B cell (primary cell): Measurements from ENCODE around the gene DCHS1. TPM values are rescaled to one million over a fixed set of nuclear protein-coding genes. Genes with fewer than 3 reads are reported as not detected.

Experiments used
- polyA plus RNA-seq: library from polyadenylated mRNA; depleted of rRNA; stranded (reverse); fragments of >200 nt; gene quantifications from 2 replicates; pipeline ENCODE4 v1.2.3, GENCODE V29; 2012
- total RNA-seq, 2 donors: library from RNA; stranded (reverse); fragments of 120-200 nt in 1 of 2; gene quantifications; 1 replicate in 1 of 2; 2 replicates in 1 of 2; pipeline versions ENCODE4 v1.2.3 to v1.2.4, GENCODE V29; 2013 to 2022

Gene DCHS1
- total and polyA plus RNA-seq, 2 donors (not counting 1 experiment from before 2014, with no cell fraction given) = 0.31 to 0.84 TPM

Other genes starting within 250 kb of the DCHS1 start
- 31.4 and 32.5 TPM in 2 replicates for gene APBB1, start 236.7 kb downstream of the DCHS1 start, total RNA-seq
- 23.4 and 23.8 TPM in 2 replicates for gene APBB1, start 236.7 kb downstream of the DCHS1 start, polyA plus RNA-seq
- 1.1 and 2.4 TPM in 2 replicates for gene HPX, start 214.8 kb downstream of the DCHS1 start, total RNA-seq
- gene HPX, start 214.8 kb downstream of the DCHS1 start, polyA plus RNA-seq = 0.64 and 1.2 TPM in 2 replicates
- 16.0 and 20.1 TPM in 2 replicates for gene TRIM3, start 181.9 kb downstream of the DCHS1 start, total RNA-seq
- gene TRIM3, start 181.9 kb downstream of the DCHS1 start, polyA plus RNA-seq = 11.4 and 17.8 TPM in 2 replicates
- gene ARFIP2, start 174.5 kb downstream of the DCHS1 start, total RNA-seq = 46.8 and 47.5 TPM in 2 replicates
- 54.5 and 88.1 TPM in 2 replicates for gene ARFIP2, start 174.5 kb downstream of the DCHS1 start, polyA plus RNA-seq
- gene TIMM10B, start 174.3 kb downstream of the DCHS1 start, total RNA-seq = 62.1 and 63.7 TPM in 2 replicates
- gene TIMM10B, start 174.3 kb downstream of the DCHS1 start, polyA plus RNA-seq = 42.9 and 48.5 TPM in 2 replicates
- gene DNHD1, start 158.5 kb downstream of the DCHS1 start, total RNA-seq = 58.2 and 59.6 TPM in 2 replicates
- gene DNHD1, start 158.5 kb downstream of the DCHS1 start, polyA plus RNA-seq = 53.9 and 58.0 TPM in 2 replicates
- gene RRP8, start 52.2 kb downstream of the DCHS1 start, total RNA-seq = 29.4 and 29.5 TPM in 2 replicates
- gene RRP8, start 52.2 kb downstream of the DCHS1 start, polyA plus RNA-seq = 6.8 and 8.6 TPM in 2 replicates
- gene ILK, start 52.0 kb downstream of the DCHS1 start, total RNA-seq = 119 and 131 TPM in 2 replicates
- gene ILK, start 52.0 kb downstream of the DCHS1 start, polyA plus RNA-seq = 85.9 and 88.5 TPM in 2 replicates
- gene TAF10, start 43.6 kb downstream of the DCHS1 start, total RNA-seq = 92.2 and 114 TPM in 2 replicates
- gene TAF10, start 43.6 kb downstream of the DCHS1 start, polyA plus RNA-seq = 107 and 156 TPM in 2 replicates
- 191 and 200 TPM in 2 replicates for gene TPP1, start 36.4 kb downstream of the DCHS1 start, total RNA-seq
- gene TPP1, start 36.4 kb downstream of the DCHS1 start, polyA plus RNA-seq = 118 and 133 TPM in 2 replicates
- 18.2 and 23.1 TPM in 2 replicates for gene MRPL17, start 27.5 kb upstream of the DCHS1 start, total RNA-seq
- gene MRPL17, start 27.5 kb upstream of the DCHS1 start, polyA plus RNA-seq = 4.8 and 9.9 TPM in 2 replicates
- 0.27 TPM in 1 of 2 replicates, not detected in the other for gene OR2AG2, start 116.2 kb upstream of the DCHS1 start, total RNA-seq
- not detected in 2 replicates for gene OR2AG2, start 116.2 kb upstream of the DCHS1 start, polyA plus RNA-seq
- not detected in 2 replicates for gene OR2AG1, start 127.2 kb upstream of the DCHS1 start, total RNA-seq
- gene OR2AG1, start 127.2 kb upstream of the DCHS1 start, polyA plus RNA-seq = not detected in 2 replicates
- gene OR6A2, start 143.9 kb upstream of the DCHS1 start, total RNA-seq = 0.10 and 0.12 TPM in 2 replicates
- not detected in 2 replicates for gene OR6A2, start 143.9 kb upstream of the DCHS1 start, polyA plus RNA-seq
- gene OR10A5, start 189.9 kb upstream of the DCHS1 start, total RNA-seq = not detected in 2 replicates
- not detected in 2 replicates for gene OR10A5, start 189.9 kb upstream of the DCHS1 start, polyA plus RNA-seq
- not detected in 2 replicates for gene OR10A2, start 207.2 kb upstream of the DCHS1 start, total RNA-seq
- not detected in 2 replicates for gene OR10A2, start 207.2 kb upstream of the DCHS1 start, polyA plus RNA-seq
- not detected in 2 replicates for gene OR10A4, start 220.8 kb upstream of the DCHS1 start, total RNA-seq
- gene OR10A4, start 220.8 kb upstream of the DCHS1 start, polyA plus RNA-seq = not detected in 2 replicates
- gene OR2D2, start 236.7 kb upstream of the DCHS1 start, total RNA-seq = not detected in 2 replicates
- gene OR2D2, start 236.7 kb upstream of the DCHS1 start, polyA plus RNA-seq = not detected in 2 replicates